Cardiac muscle cell (in vitro differentiated cells and primary cell): ENCODE measurements around the gene BIRC6. TPM values are rescaled to one million over a fixed set of nuclear protein-coding genes. Genes with fewer than 3 reads are reported as not detected.

Source experiments
- DNase-seq, 2 donors: peaks; one replicate each; pipeline versions ENCODE4 v3.0.0 to v3.0.0-alpha.2; 2010 to 2017; ENCODE audit warnings: low read depth in 1 of 2, low spot score in 1 of 2
- H3K27ac ChIP-seq: fragments of 200-600 bp; sonication (generic); 2 replicates; pipeline ENCODE4 v1.5.1; 2016
- H3K27me3 ChIP-seq: fragments of 200-600 bp; sonication (generic); 2 replicates; pipeline ENCODE4 v1.6.0; 2016; ENCODE audit warnings: control low read depth
- H3K36me3 ChIP-seq: fragments of 200-600 bp; sonication (generic); 2 replicates; pipeline ENCODE4 v1.5.1; 2016; ENCODE audit warnings: control low read depth
- H3K4me1 ChIP-seq: fragments of 200-600 bp; sonication (generic); 2 replicates; pipeline ENCODE4 v1.8.1; 2017; ENCODE audit warnings: low read depth, mild to moderate bottlenecking, mixed run types
- H3K4me3 ChIP-seq: fragments of 200-600 bp; sonication (generic); 2 replicates; pipeline ENCODE4 v1.5.1; 2016; ENCODE audit warnings: mild to moderate bottlenecking
- H3K9me3 ChIP-seq: fragments of 200-600 bp; sonication (generic); 2 replicates; pipeline ENCODE4 v1.5.1; 2017; ENCODE audit warnings: low read depth, mild to moderate bottlenecking, control low read depth
- CTCF ChIP-seq: IDR thresholded peaks from 2 replicates; pipeline ENCODE4 v1.5.1; 2012; ENCODE audit warnings: low read depth, mild to moderate bottlenecking, low read length
- polyA plus RNA-seq: library from polyadenylated mRNA; unstranded; fragments of >200 nt; fragmentation: Nextera tagmentation; extraction: Ambion mirVana; gene quantifications from 2 replicates; pipeline ENCODE4 v1.2.1, GENCODE V29; 2016
- total RNA-seq: library from RNA; depleted of rRNA; stranded (reverse); fragments of >200 nt; gene quantifications from 2 replicates; pipeline ENCODE4 v1.2.3, GENCODE V29; 2016

Gene BIRC6
- total and polyA plus RNA-seq, 2 experiments from 2014 or later = 25.0 to 89.9 TPM

- no peak for TF ChIP-seq CTCF
- no peak for DNase-seq
- H3K9me3 ChIP-seq = no peaks in the 10 kb centered on the region
- H3K36me3 ChIP-seq = peaks cover 27% of the 10 kb centered on the region
- H3K4me1 ChIP-seq = no peaks in the 10 kb centered on the region
- H3K27me3 ChIP-seq = no peaks in the 10 kb centered on the region
- H3K4me3 ChIP-seq = no peak overlapping the region
- no peak overlapping the region for H3K27ac ChIP-seq
Measured at GRCh38 chr2:32383858-32384257, 27.0 kb downstream of the BIRC6 start.

- DNase-seq = peak in 1 of 2 donors; percentile 15
- peaks cover 33% of the 10 kb centered on the region for H3K36me3 ChIP-seq
- no peaks in the 10 kb centered on the region for H3K9me3 ChIP-seq
- no peaks in the 10 kb centered on the region for H3K27me3 ChIP-seq
- TF ChIP-seq CTCF = no peak
- no peak overlapping the region for H3K27ac ChIP-seq
- H3K4me3 ChIP-seq = no peak overlapping the region
- no peaks in the 10 kb centered on the region for H3K4me1 ChIP-seq
Measured at GRCh38 chr2:32384529-32384928, 27.7 kb downstream of the BIRC6 start.

DNA sequence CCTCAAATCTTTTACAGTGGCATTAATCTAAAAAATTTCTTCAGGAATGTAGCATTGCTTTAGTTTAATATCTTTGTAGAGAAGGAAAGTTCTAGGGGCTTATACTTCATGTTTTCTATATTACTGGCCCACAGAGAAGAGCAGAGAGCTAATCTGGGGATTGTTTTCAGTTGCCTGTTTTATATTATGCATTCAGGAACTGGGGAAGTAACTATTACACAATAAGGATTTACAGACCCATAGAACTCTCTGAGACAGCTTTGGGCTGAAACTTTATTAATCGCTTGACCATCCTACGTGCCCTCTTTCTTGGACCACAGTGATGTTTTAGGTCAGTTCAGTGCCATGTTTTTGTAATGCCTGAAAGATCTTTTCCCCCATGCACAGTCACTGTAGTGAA lies 29.9 kb downstream of the BIRC6 start:
- Histone ChIP-seq H3K9me3 (no peaks in the 10 kb centered on the region), H3K36me3 (peaks cover 41% of the 10 kb centered on the region), H3K4me1 (no peaks in the 10 kb centered on the region), H3K27me3 (no peaks in the 10 kb centered on the region), H3K27ac (no peak overlapping the region), H3K4me3 (no peak overlapping the region)
- TF ChIP-seq CTCF = no peak
- no peak for DNase-seq

- Histone ChIP-seq H3K4me3 (no peak overlapping the region), H3K27me3 (no peaks in the 10 kb centered on the region), H3K27ac (no peak overlapping the region), H3K4me1 (no peaks in the 10 kb centered on the region), H3K36me3 (peaks cover 28% of the 10 kb centered on the region), H3K9me3 (no peaks in the 10 kb centered on the region)
- TF ChIP-seq CTCF = no peak
- no peak for DNase-seq
Measured at GRCh38 chr2:32399221-32399620, 42.4 kb downstream of the BIRC6 start.

DNA sequence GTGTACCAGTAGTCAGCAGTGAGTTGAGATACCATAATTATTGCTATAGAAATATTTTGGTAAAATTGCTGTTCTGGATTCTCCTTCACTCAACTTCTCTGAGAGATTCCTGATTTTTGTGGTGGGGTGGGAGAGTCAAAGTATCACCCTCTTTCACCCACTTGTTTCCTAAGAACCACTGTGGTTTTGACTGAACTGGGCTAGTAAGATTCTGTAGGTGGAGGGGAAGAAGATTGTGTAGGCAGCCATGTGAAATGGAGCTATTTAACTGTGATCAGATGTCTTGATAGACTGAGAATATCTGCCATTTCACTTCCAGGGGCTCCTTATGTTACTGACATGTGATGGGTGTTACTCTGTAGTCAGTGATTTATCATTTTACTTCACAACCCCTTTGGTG lies 45.3 kb downstream of the BIRC6 start:
- Histone ChIP-seq H3K36me3 (peaks cover 28% of the 10 kb centered on the region), H3K9me3 (no peaks in the 10 kb centered on the region), H3K4me3 (no peak overlapping the region), H3K27me3 (no peaks in the 10 kb centered on the region), H3K4me1 (no peaks in the 10 kb centered on the region), H3K27ac (peak overlapping the region; percentile 37)
- no peak for TF ChIP-seq CTCF
- DNase-seq = no peak

GRCh38 chr2:32403782-32404181 lies 47.0 kb downstream of the BIRC6 start:
- no peak for DNase-seq
- Histone ChIP-seq H3K27me3 (no peaks in the 10 kb centered on the region), H3K9me3 (no peaks in the 10 kb centered on the region), H3K36me3 (peaks cover 28% of the 10 kb centered on the region), H3K4me3 (no peak overlapping the region), H3K27ac (no peak overlapping the region), H3K4me1 (no peaks in the 10 kb centered on the region)
- TF ChIP-seq CTCF = no peak
